ENCODE results near the gene NFE2L3. TPM values are rescaled to one million over a fixed set of nuclear protein-coding genes. Genes with fewer than 3 reads are reported as not detected.

NFE2L3 gene
- total and polyA plus RNA-seq, 9 of the 15 experiments (the other 6 are each of a cell fraction or from before 2014, with no cell fraction given), result 2.9 to 16.9 (median 12.4) TPM

DNA sequence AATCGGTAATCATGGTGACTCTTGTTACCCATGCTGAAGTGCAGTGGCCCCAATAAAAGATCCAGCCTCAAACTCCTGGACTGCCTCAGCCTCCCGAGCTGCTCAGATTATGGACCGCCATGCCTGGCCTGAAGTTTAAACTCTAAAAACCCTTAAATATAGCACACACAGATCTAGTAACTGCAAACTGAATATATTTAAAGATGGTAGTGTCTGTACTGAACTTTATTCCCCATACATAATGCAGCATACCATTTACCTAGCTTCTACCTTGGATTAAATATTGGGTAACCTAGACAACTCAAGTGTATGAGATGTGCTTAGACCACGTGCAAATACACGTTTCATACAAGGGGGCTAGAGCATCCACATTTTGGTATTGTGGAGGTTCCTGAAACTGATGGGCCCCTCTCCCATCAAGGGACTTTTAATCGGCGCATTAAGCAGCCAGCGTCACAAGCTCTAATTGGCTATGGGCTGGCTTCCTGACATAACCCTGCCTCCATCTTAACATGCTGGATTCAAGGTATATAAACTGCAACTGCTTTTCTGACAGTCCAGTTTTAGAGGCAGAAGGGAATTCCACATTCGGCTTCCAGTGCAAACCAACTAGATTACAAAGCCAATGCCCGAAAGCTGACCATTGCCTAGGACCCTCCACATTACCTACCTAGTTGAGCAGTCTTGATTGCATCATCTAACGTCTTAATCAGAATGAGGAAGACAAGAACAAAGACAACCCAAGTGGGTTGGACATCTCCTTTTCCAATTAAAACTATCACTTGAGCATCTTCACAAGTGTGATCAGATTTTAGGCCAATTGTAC lies 35.6 kb downstream of the NFE2L3 start (continued):
- TF ChIP-seq, protein P1, sequence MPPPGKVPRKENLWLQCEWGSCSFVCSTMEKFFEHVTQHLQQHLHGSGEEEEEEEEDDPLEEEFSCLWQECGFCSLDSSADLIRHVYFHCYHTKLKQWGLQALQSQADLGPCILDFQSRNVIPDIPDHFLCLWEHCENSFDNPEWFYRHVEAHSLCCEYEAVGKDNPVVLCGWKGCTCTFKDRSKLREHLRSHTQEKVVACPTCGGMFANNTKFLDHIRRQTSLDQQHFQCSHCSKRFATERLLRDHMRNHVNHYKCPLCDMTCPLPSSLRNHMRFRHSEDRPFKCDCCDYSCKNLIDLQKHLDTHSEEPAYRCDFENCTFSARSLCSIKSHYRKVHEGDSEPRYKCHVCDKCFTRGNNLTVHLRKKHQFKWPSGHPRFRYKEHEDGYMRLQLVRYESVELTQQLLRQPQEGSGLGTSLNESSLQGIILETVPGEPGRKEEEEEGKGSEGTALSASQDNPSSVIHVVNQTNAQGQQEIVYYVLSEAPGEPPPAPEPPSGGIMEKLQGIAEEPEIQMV (tag; conservative IDR thresholded peaks at IDR 0.05; ENCODE audit: low read depth), result no peak
- TF ChIP-seq MAFG (tag; conservative IDR thresholded peaks at IDR 0.05), result no peak
- no peak for TF ChIP-seq KLF6 (CRISPR knock-in tag; IDR thresholded peaks at IDR 0.05; ENCODE audit: borderline replicate concordance)
- TF ChIP-seq ZNF140 (CRISPR knock-in tag; IDR thresholded peaks at IDR 0.05), result no peak
- TF ChIP-seq HDAC6 (IDR thresholded peaks at IDR 0.05; ENCODE audit: low read depth, low read length), result no peak
- no peak for TF ChIP-seq EP300 (IDR thresholded peaks at IDR 0.05; ENCODE audit: low read length)
- no peak for TF ChIP-seq FOXK2 (conservative IDR thresholded peaks at IDR 0.05 in 1 of 2, IDR thresholded peaks at IDR 0.05 in 1 of 2; ENCODE audit: low read depth in 2 of 2)
- TF ChIP-seq NFXL1 (CRISPR knock-in tag; IDR thresholded peaks at IDR 0.05), result no peak; the same call in 1 of the 2 replicates
- TF ChIP-seq, protein P2, sequence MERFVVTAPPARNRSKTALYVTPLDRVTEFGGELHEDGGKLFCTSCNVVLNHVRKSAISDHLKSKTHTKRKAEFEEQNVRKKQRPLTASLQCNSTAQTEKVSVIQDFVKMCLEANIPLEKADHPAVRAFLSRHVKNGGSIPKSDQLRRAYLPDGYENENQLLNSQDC (CRISPR knock-in tag; IDR thresholded peaks at IDR 0.05), result no peak; the same call in none of the 2 replicates
- no peak for TF ChIP-seq ZC3H8 (IDR thresholded peaks at IDR 0.05)
- TF ChIP-seq MCM2 (IDR thresholded peaks at IDR 0.05; ENCODE audit: low read depth), result no peak
- TF ChIP-seq, protein P3, sequence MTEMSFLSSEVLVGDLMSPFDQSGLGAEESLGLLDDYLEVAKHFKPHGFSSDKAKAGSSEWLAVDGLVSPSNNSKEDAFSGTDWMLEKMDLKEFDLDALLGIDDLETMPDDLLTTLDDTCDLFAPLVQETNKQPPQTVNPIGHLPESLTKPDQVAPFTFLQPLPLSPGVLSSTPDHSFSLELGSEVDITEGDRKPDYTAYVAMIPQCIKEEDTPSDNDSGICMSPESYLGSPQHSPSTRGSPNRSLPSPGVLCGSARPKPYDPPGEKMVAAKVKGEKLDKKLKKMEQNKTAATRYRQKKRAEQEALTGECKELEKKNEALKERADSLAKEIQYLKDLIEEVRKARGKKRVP (CRISPR knock-in tag; IDR thresholded peaks at IDR 0.05), result peak; percentile 90
- TF ChIP-seq FOSL1 (tag; conservative IDR thresholded peaks at IDR 0.05), result no peak
- TF ChIP-seq HNRNPUL1 (IDR thresholded peaks at IDR 0.05; ENCODE audit: low read length), result peak; percentile 88
- no peak for TF ChIP-seq SRSF9 (IDR thresholded peaks at IDR 0.05; ENCODE audit: borderline replicate concordance, low read depth, low read length)
- TF ChIP-seq, protein P4, sequence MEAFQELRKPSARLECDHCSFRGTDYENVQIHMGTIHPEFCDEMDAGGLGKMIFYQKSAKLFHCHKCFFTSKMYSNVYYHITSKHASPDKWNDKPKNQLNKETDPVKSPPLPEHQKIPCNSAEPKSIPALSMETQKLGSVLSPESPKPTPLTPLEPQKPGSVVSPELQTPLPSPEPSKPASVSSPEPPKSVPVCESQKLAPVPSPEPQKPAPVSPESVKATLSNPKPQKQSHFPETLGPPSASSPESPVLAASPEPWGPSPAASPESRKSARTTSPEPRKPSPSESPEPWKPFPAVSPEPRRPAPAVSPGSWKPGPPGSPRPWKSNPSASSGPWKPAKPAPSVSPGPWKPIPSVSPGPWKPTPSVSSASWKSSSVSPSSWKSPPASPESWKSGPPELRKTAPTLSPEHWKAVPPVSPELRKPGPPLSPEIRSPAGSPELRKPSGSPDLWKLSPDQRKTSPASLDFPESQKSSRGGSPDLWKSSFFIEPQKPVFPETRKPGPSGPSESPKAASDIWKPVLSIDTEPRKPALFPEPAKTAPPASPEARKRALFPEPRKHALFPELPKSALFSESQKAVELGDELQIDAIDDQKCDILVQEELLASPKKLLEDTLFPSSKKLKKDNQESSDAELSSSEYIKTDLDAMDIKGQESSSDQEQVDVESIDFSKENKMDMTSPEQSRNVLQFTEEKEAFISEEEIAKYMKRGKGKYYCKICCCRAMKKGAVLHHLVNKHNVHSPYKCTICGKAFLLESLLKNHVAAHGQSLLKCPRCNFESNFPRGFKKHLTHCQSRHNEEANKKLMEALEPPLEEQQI (IDR thresholded peaks at IDR 0.05), result no peak
- TF ChIP-seq SLC30A9 (CRISPR knock-in tag; IDR thresholded peaks at IDR 0.05), result no peak
- no peak for TF ChIP-seq ZNF124 (CRISPR knock-in tag; IDR thresholded peaks at IDR 0.05)
- TF ChIP-seq ZNF12 (CRISPR knock-in tag; IDR thresholded peaks at IDR 0.05), result no peak
- TF ChIP-seq, protein P5, sequence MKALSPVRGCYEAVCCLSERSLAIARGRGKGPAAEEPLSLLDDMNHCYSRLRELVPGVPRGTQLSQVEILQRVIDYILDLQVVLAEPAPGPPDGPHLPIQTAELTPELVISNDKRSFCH (CRISPR knock-in tag; IDR thresholded peaks at IDR 0.05), result no peak
- TF ChIP-seq, protein P5 (tag; IDR thresholded peaks at IDR 0.05), result no peak
- peak; percentile 62; the same call in 1 of the 2 replicates for TF ChIP-seq GABPB2 (CRISPR knock-in tag; conservative IDR thresholded peaks at IDR 0.05)
- TF ChIP-seq RBM25 (IDR thresholded peaks at IDR 0.05; ENCODE audit: low read depth, low read length, severe bottlenecking), result no peak
- TF ChIP-seq SPI1 (IDR thresholded peaks at IDR 0.05; ENCODE audit: borderline replicate concordance, low read depth, low read length), result peak; percentile 71; the same call in 1 of the 2 replicates
